Measurements from ENCODE around the gene APOLD1. TPM values are rescaled to one million over a fixed set of nuclear protein-coding genes. Genes with fewer than 3 reads are reported as not detected.
A peak's percentile ranks its signal among the peaks of the same experiment; 100 is the strongest.

APOLD1 gene
- total RNA-seq, 1 donor from 2014 or later = 7.4 TPM

GRCh38 chr12:12791756-12792369 lies 6.4 kb downstream of the APOLD1 start:
- Histone ChIP-seq H3K4me2 (peak overlapping the region; percentile 31), H3F3A (ENCODE audit: low read depth) (peaks cover 12% of the 10 kb centered on the region), H2AFZ (replicated peaks) (no peak overlapping the region), H3K27ac (no peak overlapping the region), H4K20me1 (ENCODE audit: low read depth) (no peaks in the 10 kb centered on the region), H3K9ac (no peak overlapping the region), H3K36me3 (no peaks in the 10 kb centered on the region), H3K79me2 (ENCODE audit: low read depth) (no peaks in the 10 kb centered on the region), H3K4me3 (no peak overlapping the region), H3K27me3 (peaks cover 17% of the 10 kb centered on the region), H3K4me1 (peaks cover 15% of the 10 kb centered on the region), H3K9me3 (ENCODE audit: low read depth) (no peaks in the 10 kb centered on the region)
- Mint-ChIP-seq H3K27me3 (ENCODE audit: insufficient read depth, low read depth) (peaks cover 7% of the 10 kb centered on the region), H3K36me3 (peaks cover 15% of the 10 kb centered on the region), H3K4me3 (peak overlapping the region; percentile 9), H3K4me1 (peaks cover 45% of the 10 kb centered on the region), H3K9me3 (peaks cover 2% of the 10 kb centered on the region), H3K27ac (peak overlapping the region; percentile 91)
- DNase-seq (ENCODE audit: low spot score) = no peak
- TF ChIP-seq EZH2 (IDR thresholded peaks at IDR 0.05) (no peak), CTCF (IDR thresholded peaks at IDR 0.05) (no peak), EZH2phosphoT487 (IDR thresholded peaks at IDR 0.05) (no peak)

GRCh38 chr12:12792421-12792820 lies 7.0 kb downstream of the APOLD1 start:
- Histone ChIP-seq H3K4me3 (no peak overlapping the region), H4K20me1 (ENCODE audit: low read depth) (no peaks in the 10 kb centered on the region), H3K36me3 (no peaks in the 10 kb centered on the region), H3K4me2 (no peak overlapping the region), H3K27ac (no peak overlapping the region), H3K9ac (no peak overlapping the region), H3K27me3 (peaks cover 11% of the 10 kb centered on the region), H3K9me3 (ENCODE audit: low read depth) (no peaks in the 10 kb centered on the region), H3F3A (ENCODE audit: low read depth) (peaks cover 12% of the 10 kb centered on the region), H3K79me2 (ENCODE audit: low read depth) (no peaks in the 10 kb centered on the region), H3K4me1 (peaks cover 15% of the 10 kb centered on the region), H2AFZ (replicated peaks) (no peak overlapping the region)
- Mint-ChIP-seq H3K9me3 (peaks cover 2% of the 10 kb centered on the region), H3K27ac (peak overlapping the region; percentile 91), H3K4me3 (peak overlapping the region; percentile 9), H3K27me3 (ENCODE audit: insufficient read depth, low read depth) (peaks cover 7% of the 10 kb centered on the region), H3K4me1 (peaks cover 44% of the 10 kb centered on the region), H3K36me3 (peaks cover 13% of the 10 kb centered on the region)
- TF ChIP-seq CTCF (IDR thresholded peaks at IDR 0.05) (no peak), EZH2phosphoT487 (IDR thresholded peaks at IDR 0.05) (no peak), EZH2 (IDR thresholded peaks at IDR 0.05) (no peak)
- no peak for DNase-seq (ENCODE audit: low spot score)

- H3K36me3 ChIP-seq = no peaks in the 10 kb centered on the region
- Mint-ChIP-seq H3K4me3 (no peak overlapping the region), H3K27me3 (ENCODE audit: insufficient read depth, low read depth) (no peaks in the 10 kb centered on the region), H3K4me1 (peaks cover 34% of the 10 kb centered on the region), H3K27ac (no peak overlapping the region), H3K9me3 (no peaks in the 10 kb centered on the region), H3K36me3 (peaks cover 4% of the 10 kb centered on the region)
- no peaks in the 10 kb centered on the region for H3K9me3 ChIP-seq (ENCODE audit: low read depth)
- no peak overlapping the region for H3K9ac ChIP-seq
- H3K4me2 ChIP-seq = no peak overlapping the region
- TF ChIP-seq CTCF (IDR thresholded peaks at IDR 0.05) (no peak), EZH2 (IDR thresholded peaks at IDR 0.05) (no peak), EZH2phosphoT487 (IDR thresholded peaks at IDR 0.05) (no peak)
- DNase-seq (ENCODE audit: low spot score) = no peak
- H3K27me3 ChIP-seq = no peaks in the 10 kb centered on the region
- no peak overlapping the region for H2AFZ ChIP-seq (replicated peaks)
- H3K27ac ChIP-seq = no peak overlapping the region
- H3F3A ChIP-seq (ENCODE audit: low read depth) = peaks cover 4% of the 10 kb centered on the region
- no peak overlapping the region for H3K4me3 ChIP-seq
- no peaks in the 10 kb centered on the region for H3K79me2 ChIP-seq (ENCODE audit: low read depth)
- no peaks in the 10 kb centered on the region for H4K20me1 ChIP-seq (ENCODE audit: low read depth)
- peaks cover 13% of the 10 kb centered on the region for H3K4me1 ChIP-seq
Observed at GRCh38 chr12:12794686-12795085, 9.2 kb downstream of the APOLD1 start.
